HEK293 (cell line): ENCODE data around the gene DOCK3.
"Not testable (repeated sequence)": the region's sequence is repeated elsewhere in the genome, so short reads cannot be mapped to it uniquely, and the experiment has no call there.

Experiments
- CTCF ChIA-PET: fragments of 350-600 bp; formaldehyde crosslinking; extraction: SDS; loops from one replicate; lab custom pipeline; 2021; ENCODE audit warnings: antibody characterized with exemption; lab: Yijun Ruan, JAX
- POLR2A ChIA-PET: fragments of 300-600 bp; formaldehyde crosslinking; extraction: SDS; loops from one replicate; lab custom pipeline; 2020; ENCODE audit warnings: antibody characterized with exemption, inconsistent platforms; lab: Yijun Ruan, JAX
- H3K27ac ChIP-seq: fragments of 200-500 bp; sonication (Bioruptor generic); 2 replicates; pipeline ENCODE4 v1.5.1; 2014; ENCODE audit warnings: low read depth, low read length, control low read depth, inconsistent platforms; ENCODE audit errors: extremely low read depth
- H3K36me3 ChIP-seq, 2 experiments: fragments of 200-500 bp in 1 of 2; sonication (Bioruptor generic) in 1 of 2; 1 replicate in 1 of 2; 2 replicates in 1 of 2; pipeline ENCODE4 v1.5.1; 2014 to 2017; ENCODE audit warnings: inconsistent platforms in 2 of 2, low read length in 2 of 2; ENCODE audit not compliant: control insufficient read depth in 2 of 2, insufficient read depth in 1 of 2
- H3K4me1 ChIP-seq: fragments of 200-500 bp; sonication (Bioruptor generic); 2 replicates; pipeline ENCODE4 v1.5.1; 2014; ENCODE audit warnings: mild to moderate bottlenecking, low read length, inconsistent platforms; ENCODE audit not compliant: control insufficient read depth, insufficient read depth
- H3K4me3 ChIP-seq: 2 replicates; pipeline ENCODE4 v1.5.1; 2011; ENCODE audit warnings: low read depth, mild to moderate bottlenecking, control low read depth, low read length, moderate library complexity
- H3K9me3 ChIP-seq: fragments of 200-500 bp; sonication (Bioruptor generic); 2 replicates; pipeline ENCODE4 v1.5.1; 2014; ENCODE audit warnings: low read depth, low read length, inconsistent platforms; ENCODE audit not compliant: control insufficient read depth, insufficient read depth
- BCL11B ChIP-seq: fragments of 450-650 bp; formaldehyde crosslinking; IDR thresholded peaks from 2 replicates; pipeline ENCODE4 v1.5.1; 2016; ENCODE audit warnings: low read depth, missing biosample characterization, missing genetic modification characterization
- HIC1 ChIP-seq: fragments of 450-650 bp; formaldehyde crosslinking; IDR thresholded peaks from 2 replicates; pipeline ENCODE4 v1.5.1; 2016; ENCODE audit warnings: missing biosample characterization, missing genetic modification characterization
- PRDM6 ChIP-seq: fragments of 450-650 bp; formaldehyde crosslinking; IDR thresholded peaks from 2 replicates; pipeline ENCODE4 v1.5.1; 2017; ENCODE audit warnings: missing biosample characterization, missing genetic modification characterization
- ZBTB7A ChIP-seq: fragments of 450-650 bp; formaldehyde crosslinking; IDR thresholded peaks from 2 replicates; pipeline ENCODE4 v1.5.1; 2016; ENCODE audit warnings: low read depth, missing biosample characterization, missing genetic modification characterization
- ZEB2 ChIP-seq: fragments of 450-650 bp; formaldehyde crosslinking; IDR thresholded peaks from 2 replicates; pipeline ENCODE4 v1.5.1; 2016; ENCODE audit warnings: missing biosample characterization, missing genetic modification characterization
- ZNF114 ChIP-seq: fragments of 450-650 bp; formaldehyde crosslinking; IDR thresholded peaks from 2 replicates; pipeline ENCODE4 v1.5.0; 2017; ENCODE audit warnings: missing biosample characterization, missing genetic modification characterization
- ZNF221 ChIP-seq: fragments of 450-650 bp; formaldehyde crosslinking; IDR thresholded peaks from 2 replicates; pipeline ENCODE4 v1.5.1; 2017; ENCODE audit warnings: missing biosample characterization, missing genetic modification characterization, borderline replicate concordance
- ZNF23 ChIP-seq: fragments of 450-650 bp; formaldehyde crosslinking; IDR thresholded peaks from 2 replicates; pipeline ENCODE4 v1.5.1; 2016; ENCODE audit warnings: missing biosample characterization, missing genetic modification characterization, borderline replicate concordance
- ZNF302 ChIP-seq: fragments of 450-650 bp; formaldehyde crosslinking; IDR thresholded peaks from 2 replicates; pipeline ENCODE4 v1.5.1; 2016; ENCODE audit warnings: missing biosample characterization, missing genetic modification characterization, low read depth
- ZNF324 ChIP-seq: fragments of 450-650 bp; formaldehyde crosslinking; IDR thresholded peaks from 2 replicates; pipeline ENCODE4 v1.5.1; 2016; ENCODE audit warnings: missing biosample characterization, missing genetic modification characterization
- ZNF394 ChIP-seq: fragments of 450-650 bp; formaldehyde crosslinking; IDR thresholded peaks from 2 replicates; pipeline ENCODE4 v1.5.1; 2016; ENCODE audit warnings: missing biosample characterization, missing genetic modification characterization, mild to moderate bottlenecking, moderate library complexity, borderline replicate concordance
- ZNF423 ChIP-seq: fragments of 450-650 bp; formaldehyde crosslinking; IDR thresholded peaks from 2 replicates; pipeline ENCODE4 v1.5.1; 2016; ENCODE audit warnings: missing biosample characterization, missing genetic modification characterization
- TF ChIP-seq, protein P1 (sequence below): fragments of 450-650 bp; formaldehyde crosslinking; IDR thresholded peaks from 2 replicates; pipeline ENCODE4 v1.5.1; 2016; ENCODE audit warnings: missing biosample characterization, missing genetic modification characterization
- TF ChIP-seq, protein P2 (sequence below): fragments of 450-650 bp; formaldehyde crosslinking; IDR thresholded peaks from 2 replicates; pipeline ENCODE4 v1.5.1; 2016; ENCODE audit warnings: missing biosample characterization, missing genetic modification characterization, low read depth

The DOCK3 gene

DNA sequence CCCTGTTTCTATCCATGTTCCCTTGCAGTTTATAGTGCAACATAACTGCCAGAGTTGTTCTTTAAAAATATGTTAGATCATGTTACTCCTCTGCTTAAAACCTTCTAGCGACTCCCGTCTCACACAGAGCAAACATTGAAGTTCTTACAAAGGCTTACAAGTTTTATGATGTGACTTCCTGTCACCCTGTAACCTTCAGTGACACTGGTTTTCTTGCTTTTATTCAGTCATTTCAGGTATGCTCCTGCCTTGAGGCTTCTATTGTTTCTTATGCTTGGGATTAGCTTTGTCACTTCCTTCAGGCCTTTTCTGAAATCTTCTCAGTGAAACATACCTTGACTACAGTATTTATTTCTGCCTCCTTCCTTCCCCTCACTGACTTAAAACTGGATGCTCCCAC is 252.1 kb downstream of the DOCK3 start (continued):
- TF ChIP-seq ZNF302 (tag by site-specific recombination) (no peak), ZNF114 (no peak), BCL11B (tag by site-specific recombination) (no peak), ZNF221 (tag by site-specific recombination) (no peak)

DNA sequence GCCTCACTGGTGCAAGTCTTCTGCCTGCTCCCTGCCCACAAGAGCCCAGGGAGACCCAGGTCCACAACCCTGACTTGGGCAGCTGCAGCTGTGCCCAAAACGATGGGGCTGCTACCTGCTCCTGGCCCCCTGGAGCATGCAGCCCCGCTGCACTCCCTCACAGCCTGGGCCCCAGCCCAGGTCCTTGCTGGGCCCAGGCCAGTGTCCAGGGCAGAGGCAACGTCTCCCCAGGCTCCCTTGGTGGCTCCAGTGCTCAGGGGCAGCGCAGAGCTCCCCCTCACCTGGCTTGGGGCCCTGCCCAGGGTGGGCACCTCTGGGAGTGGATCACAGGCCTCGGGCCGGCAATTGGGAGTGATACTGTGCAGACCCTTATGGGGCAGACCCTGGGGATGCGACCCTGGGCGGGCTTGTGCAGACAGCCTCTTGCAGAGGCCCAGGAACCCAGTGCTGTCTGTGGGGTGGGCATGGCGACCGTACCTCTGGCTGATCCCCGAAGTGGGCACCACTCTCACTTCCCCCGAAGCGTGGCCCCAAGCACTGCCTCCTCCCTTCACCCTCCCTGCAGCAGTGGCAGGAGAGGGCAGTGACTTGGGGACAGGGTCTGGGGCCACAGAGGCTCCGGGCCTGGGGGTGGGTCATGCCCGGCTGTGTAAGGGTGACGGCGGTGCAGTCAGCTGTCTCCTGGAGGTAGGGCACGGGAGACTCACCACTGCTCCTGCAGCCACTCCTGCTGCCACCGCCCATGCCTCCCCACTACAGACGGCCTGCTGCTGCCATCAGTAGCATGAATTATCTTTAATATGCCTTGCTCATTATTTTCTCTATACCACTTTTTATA is 255.9 kb downstream of the DOCK3 start:
- TF ChIP-seq ZNF423 = no peak
- no peak for TF ChIP-seq ZNF394
- no peak for TF ChIP-seq ZBTB7A (tag by site-specific recombination)
- TF ChIP-seq HIC1 (tag by site-specific recombination) = no peak
- no peak for TF ChIP-seq PRDM6 (tag by site-specific recombination)
- TF ChIP-seq, all 188 proteins: peak for 0
- CTCF ChIA-PET = no interaction called here
- H3K27ac ChIP-seq = no peak overlapping the region
- POLR2A ChIA-PET = no interaction called here
- H3K36me3 ChIP-seq = no peaks in the 10 kb centered on the region
- H3K4me1 ChIP-seq = no peaks in the 10 kb centered on the region
- peaks cover 2% of the 10 kb centered on the region; the same call in 1 of the 2 replicates for H3K9me3 ChIP-seq
- no peak overlapping the region for H3K4me3 ChIP-seq

DNA sequence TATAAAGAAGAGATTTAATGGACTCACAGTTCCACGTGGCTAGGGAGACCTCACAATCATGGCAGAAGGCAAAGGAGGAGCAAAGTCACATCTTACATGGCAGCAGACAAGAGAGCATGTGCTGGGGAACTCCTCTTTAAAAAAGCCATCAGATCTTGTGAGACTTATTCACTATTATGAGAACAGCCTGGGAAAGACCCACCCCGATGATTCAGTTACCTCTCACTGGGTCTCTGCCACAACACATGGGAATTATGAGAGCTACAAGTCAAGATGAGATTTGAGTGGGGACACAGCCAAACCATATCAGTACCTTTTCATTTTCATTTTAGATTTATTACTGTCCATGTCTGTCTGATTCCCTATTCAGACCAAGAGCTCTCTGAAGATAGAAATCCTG is 258.2 kb downstream of the DOCK3 start:
- CTCF ChIA-PET, POLR2A ChIA-PET, H3K4me1 ChIP-seq: not testable (repeated sequence)

GRCh38 chr3:50936389-50936788 is 261.7 kb downstream of the DOCK3 start:
- H3K4me1 ChIP-seq = no peaks in the 10 kb centered on the region
- no peak overlapping the region for H3K27ac ChIP-seq
- H3K9me3 ChIP-seq = peaks cover 4% of the 10 kb centered on the region; the same call in 1 of the 2 replicates
- H3K4me3 ChIP-seq = no peak overlapping the region
- ChIA-PET CTCF (interaction anchor here (0.6 kb wide), 1 partner anchor 365 kb away, joined by 4 read pairs; no protein-coding TSS in a partner anchor), POLR2A (no interaction called here)
- H3K36me3 ChIP-seq = no peaks in the 10 kb centered on the region; a peak in 1 of 3 replicates
- TF ChIP-seq ZNF23 (tag by site-specific recombination) = no peak
- no peak for TF ChIP-seq ZEB2 (tag by site-specific recombination)
- no peak for TF ChIP-seq ZNF324
- TF ChIP-seq, protein P1, sequence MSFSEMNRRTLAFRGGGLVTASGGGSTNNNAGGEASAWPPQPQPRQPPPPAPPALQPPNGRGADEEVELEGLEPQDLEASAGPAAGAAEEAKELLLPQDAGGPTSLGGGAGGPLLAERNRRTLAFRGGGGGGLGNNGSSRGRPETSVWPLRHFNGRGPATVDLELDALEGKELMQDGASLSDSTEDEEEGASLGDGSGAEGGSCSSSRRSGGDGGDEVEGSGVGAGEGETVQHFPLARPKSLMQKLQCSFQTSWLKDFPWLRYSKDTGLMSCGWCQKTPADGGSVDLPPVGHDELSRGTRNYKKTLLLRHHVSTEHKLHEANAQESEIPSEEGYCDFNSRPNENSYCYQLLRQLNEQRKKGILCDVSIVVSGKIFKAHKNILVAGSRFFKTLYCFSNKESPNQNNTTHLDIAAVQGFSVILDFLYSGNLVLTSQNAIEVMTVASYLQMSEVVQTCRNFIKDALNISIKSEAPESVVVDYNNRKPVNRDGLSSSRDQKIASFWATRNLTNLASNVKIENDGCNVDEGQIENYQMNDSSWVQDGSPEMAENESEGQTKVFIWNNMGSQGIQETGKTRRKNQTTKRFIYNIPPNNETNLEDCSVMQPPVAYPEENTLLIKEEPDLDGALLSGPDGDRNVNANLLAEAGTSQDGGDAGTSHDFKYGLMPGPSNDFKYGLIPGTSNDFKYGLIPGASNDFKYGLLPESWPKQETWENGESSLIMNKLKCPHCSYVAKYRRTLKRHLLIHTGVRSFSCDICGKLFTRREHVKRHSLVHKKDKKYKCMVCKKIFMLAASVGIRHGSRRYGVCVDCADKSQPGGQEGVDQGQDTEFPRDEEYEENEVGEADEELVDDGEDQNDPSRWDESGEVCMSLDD (tag by site-specific recombination) = no peak
- TF ChIP-seq, protein P2, sequence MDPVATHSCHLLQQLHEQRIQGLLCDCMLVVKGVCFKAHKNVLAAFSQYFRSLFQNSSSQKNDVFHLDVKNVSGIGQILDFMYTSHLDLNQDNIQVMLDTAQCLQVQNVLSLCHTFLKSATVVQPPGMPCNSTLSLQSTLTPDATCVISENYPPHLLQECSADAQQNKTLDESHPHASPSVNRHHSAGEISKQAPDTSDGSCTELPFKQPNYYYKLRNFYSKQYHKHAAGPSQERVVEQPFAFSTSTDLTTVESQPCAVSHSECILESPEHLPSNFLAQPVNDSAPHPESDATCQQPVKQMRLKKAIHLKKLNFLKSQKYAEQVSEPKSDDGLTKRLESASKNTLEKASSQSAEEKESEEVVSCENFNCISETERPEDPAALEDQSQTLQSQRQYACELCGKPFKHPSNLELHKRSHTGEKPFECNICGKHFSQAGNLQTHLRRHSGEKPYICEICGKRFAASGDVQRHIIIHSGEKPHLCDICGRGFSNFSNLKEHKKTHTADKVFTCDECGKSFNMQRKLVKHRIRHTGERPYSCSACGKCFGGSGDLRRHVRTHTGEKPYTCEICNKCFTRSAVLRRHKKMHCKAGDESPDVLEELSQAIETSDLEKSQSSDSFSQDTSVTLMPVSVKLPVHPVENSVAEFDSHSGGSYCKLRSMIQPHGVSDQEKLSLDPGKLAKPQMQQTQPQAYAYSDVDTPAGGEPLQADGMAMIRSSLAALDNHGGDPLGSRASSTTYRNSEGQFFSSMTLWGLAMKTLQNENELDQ = no peak

More for the DNA sequence above, 258.2 kb downstream of the DOCK3 start:
- not testable (repeated sequence) for H3K27ac ChIP-seq, H3K9me3 ChIP-seq, H3K4me3 ChIP-seq, H3K36me3 ChIP-seq
